H1 (cell line): ENCODE results near the gene DAZAP2. TPM values are rescaled to one million over a fixed set of nuclear protein-coding genes. Genes with fewer than 3 reads are reported as not detected.

Source experiments
- ATF2 ChIP-seq: IDR thresholded peaks from 2 replicates; pipeline ENCODE4 v1.6.1; 2012; ENCODE audit warnings: low read length, inconsistent platforms
- ATF3 ChIP-seq: IDR thresholded peaks from 2 replicates; pipeline ENCODE4 v1.6.1; 2011; ENCODE audit warnings: low read depth, mild to moderate bottlenecking, low read length; ENCODE audit not compliant: insufficient read depth
- BCL11A ChIP-seq, 2 experiments: IDR thresholded peaks; one replicate each; pipeline ENCODE4 v1.6.1; 2011; ENCODE audit warnings: low read depth in 2 of 2, low read length in 2 of 2, mild to moderate bottlenecking in 2 of 2
- CTCF ChIP-seq, 3 experiments: IDR thresholded peaks; 1 replicate in 2 of 3; 2 replicates in 1 of 3; pipeline versions ENCODE4 v1.5.1 to v1.6.1; 2011; ENCODE audit warnings: low read length in 3 of 3, mild to moderate bottlenecking in 3 of 3, inconsistent platforms in 2 of 3, low read depth in 1 of 3, moderate library complexity in 1 of 3; ENCODE audit not compliant: insufficient read depth in 1 of 3; ENCODE audit errors: control extremely low read depth in 1 of 3
- MAFK ChIP-seq: IDR thresholded peaks from 2 replicates; pipeline ENCODE4 v1.6.1; 2012; ENCODE audit warnings: low read depth, mild to moderate bottlenecking, improper control_type of control experiment, low read length
- NANOG ChIP-seq: IDR thresholded peaks from 2 replicates; pipeline ENCODE4 v1.6.1; 2011; ENCODE audit warnings: low read length, low read depth, mild to moderate bottlenecking, inconsistent platforms; ENCODE audit not compliant: insufficient read depth, poor library complexity, severe bottlenecking
- PHF8 ChIP-seq: fragments of 200-600 bp; sonication (generic); conservative IDR thresholded peaks from 2 replicates; pipeline ENCODE4 v1.7.1; 2012; ENCODE audit warnings: low read depth, mild to moderate bottlenecking, inconsistent platforms, low read length, moderate library complexity
- POLR2A ChIP-seq, 2 experiments: IDR thresholded peaks; 1 replicate in 1 of 2; 2 replicates in 1 of 2; pipeline ENCODE4 v1.6.1; 2011; ENCODE audit warnings: low read depth in 2 of 2, low read length in 2 of 2, mild to moderate bottlenecking in 2 of 2; ENCODE audit errors: control extremely low read depth in 1 of 2
- POU5F1 ChIP-seq: IDR thresholded peaks from 2 replicates; pipeline ENCODE4 v1.6.1; 2011; ENCODE audit warnings: low read depth, mild to moderate bottlenecking, low read length, moderate library complexity
- RFX5 ChIP-seq: IDR thresholded peaks from 2 replicates; pipeline ENCODE4 v1.6.1; 2011; ENCODE audit warnings: low read depth, low read length, improper control_type of control experiment, borderline replicate concordance
- RNF2 ChIP-seq: fragments of 200-900, 300-1000 bp; sonication (generic); IDR thresholded peaks from 2 replicates; pipeline ENCODE4 v1.7.1; 2016; ENCODE audit warnings: borderline replicate concordance, low read depth, mild to moderate bottlenecking, antibody characterized with exemption, low read length; ENCODE audit not compliant: poor library complexity, severe bottlenecking; ENCODE audit errors: missing control alignments
- SIN3A ChIP-seq, 2 experiments: IDR thresholded peaks in 1 of 2; conservative IDR thresholded peaks in 1 of 2; 2 replicates each; pipeline ENCODE4 v1.6.1; 2011 to 2012; ENCODE audit warnings: low read length in 2 of 2, improper control_type of control experiment in 1 of 2, low read depth in 1 of 2, mild to moderate bottlenecking in 1 of 2
- SIX5 ChIP-seq: IDR thresholded peaks from 2 replicates; pipeline ENCODE4 v1.6.1; 2011; ENCODE audit warnings: mild to moderate bottlenecking, low read depth, low read length
- SP1 ChIP-seq: IDR thresholded peaks from 2 replicates; pipeline ENCODE4 v1.6.1; 2011; ENCODE audit warnings: low read depth, low read length
- SP4 ChIP-seq: IDR thresholded peaks from 2 replicates; pipeline ENCODE4 v1.6.1; 2012; ENCODE audit warnings: low read length, inconsistent platforms
- TEAD4 ChIP-seq: IDR thresholded peaks from 2 replicates; pipeline ENCODE4 v1.6.1; 2012; ENCODE audit warnings: low read depth, low read length, inconsistent platforms, mixed read lengths
- USF2 ChIP-seq: IDR thresholded peaks from 2 replicates; pipeline ENCODE4 v1.6.1; 2011; ENCODE audit warnings: low read length, improper control_type of control experiment
- polyA plus RNA-seq, 7 experiments: library from polyadenylated mRNA; depleted of rRNA in 3 of 7; stranded (reverse) in 5 of 7; unstranded in 2 of 7; fragments of >200 nt in 5 of 7; fragments of 200-250 nt in 2 of 7; gene quantifications; 1 replicate in 5 of 7; 2 replicates in 1 of 7; 4 replicates in 1 of 7; pipeline versions ENCODE4 v1.2.1 to v1.2.3, GENCODE V29; 2011 to 2013; ENCODE audit warnings: missing spikeins in 2 of 7, mixed read lengths in 2 of 7
- total RNA-seq: library from RNA; stranded (reverse); fragmentation: NEBNext Ultra II Directional; extraction: Animal tissue kit (Norgen Biotek cat#: 25700); gene quantifications from 2 replicates; pipeline ENCODE4 v1.2.1, GENCODE V29; 2021

The DAZAP2 gene
- total and polyA plus RNA-seq, 2 of the 8 experiments (the other 6 are each of a cell fraction or from before 2014, with no cell fraction given), result 27.1 to 77.2 TPM

GRCh38 chr12:51270067-51270950 lies 31.7 kb downstream of the DAZAP2 start, which contains the start of gene SMAGP (continued):
- TF ChIP-seq CTCF (IDR thresholded peaks at IDR 0.05; ENCODE audit: control extremely low read depth in 1 of 3, insufficient read depth in 1 of 3, low read depth in 1 of 3, low read length in 3 of 3) (no peak), PHF8 (0 out of 2 replicates have a peak, but pooled peaks have one; percentile 25), SP1 (0 out of 2 replicates have a peak, but pooled peaks have one; percentile 29), TEAD4 (no peak), ATF3 (no peak), SP4 (no peak), SIX5 (no peak), SIN3A (conservative IDR thresholded peaks at IDR 0.05 in 1 of 2, IDR thresholded peaks at IDR 0.05 in 1 of 2; ENCODE audit: low read depth in 1 of 2, low read length in 2 of 2) (peak in 1 of 2 experiments; percentile 60; a peak in 2 of 4 replicates), NANOG (no peak), BCL11A (IDR thresholded peaks at IDR 0.05; ENCODE audit: low read depth in 2 of 2, low read length in 2 of 2) (no peak), RNF2 (no peak), POU5F1 (no peak), USF2 (no peak), MAFK (no peak), ATF2 (no peak), RFX5 (no peak), POLR2A (IDR thresholded peaks at IDR 0.05; ENCODE audit: control extremely low read depth in 1 of 2, low read depth in 2 of 2, low read length in 2 of 2) (peak; percentile 43 to 63)
